HG03571 (cell line): ENCODE data around the gene LRPPRC.
"Not testable (repeated sequence)": the region's sequence is repeated elsewhere in the genome, so short reads cannot be mapped to it uniquely, and the experiment has no call there.

Experiments used
- ATAC-seq: cut with Tn5 transposase; IDR thresholded peaks from one replicate; pipeline ENCODE4 v1.9.1; 2021; ENCODE audit not compliant: unreplicated experiment

LRPPRC gene

GRCh38 chr2:43995733-43996533, at the start of gene LRPPRC:
Gene LRPPRC, minus strand, starts transcription at chr2:43995989. Its CDS starts 42 bp downstream, at chr2:43995947.
- ATAC-seq: peak; percentile 93

- ATAC-seq: no peak
Measured at GRCh38 chr2:44045061-44045460, 49.3 kb upstream of the LRPPRC start.

GRCh38 chr2:44044281-44044720, 48.5 kb upstream of the LRPPRC start:
- ATAC-seq: peak; percentile 96

- no peak for ATAC-seq
Measured at GRCh38 chr2:44040365-44040764, 44.6 kb upstream of the LRPPRC start.

- ATAC-seq: no peak
Measured at GRCh38 chr2:44038277-44038676, 42.5 kb upstream of the LRPPRC start.

- no peak for ATAC-seq
Measured at GRCh38 chr2:44037221-44037620, 41.4 kb upstream of the LRPPRC start.

GRCh38 chr2:44033947-44034346, 38.2 kb upstream of the LRPPRC start:
- ATAC-seq: no peak

GRCh38 chr2:44027076-44027475, 31.3 kb upstream of the LRPPRC start:
- ATAC-seq: not testable (repeated sequence)

- no peak for ATAC-seq
Measured at GRCh38 chr2:44016282-44016681, 20.5 kb upstream of the LRPPRC start.

GRCh38 chr2:44015239-44015638, 19.4 kb upstream of the LRPPRC start:
- no peak for ATAC-seq

- ATAC-seq: not testable (repeated sequence)
Measured at GRCh38 chr2:44013205-44013604, 17.4 kb upstream of the LRPPRC start.

GRCh38 chr2:44010266-44010665, 14.5 kb upstream of the LRPPRC start:
- ATAC-seq: no peak

GRCh38 chr2:44009136-44009735, 13.4 kb upstream of the LRPPRC start:
- ATAC-seq: no peak

- ATAC-seq: no peak
Measured at GRCh38 chr2:44005846-44006245, 10.1 kb upstream of the LRPPRC start.

GRCh38 chr2:44004735-44005602, 9.2 kb upstream of the LRPPRC start:
- ATAC-seq: no peak

GRCh38 chr2:44001716-44002115, 5.9 kb upstream of the LRPPRC start:
- ATAC-seq: no peak

GRCh38 chr2:43998263-43998662, 2.5 kb upstream of the LRPPRC start:
- ATAC-seq: no peak

GRCh38 chr2:43993437-43993836, 2.4 kb downstream of the LRPPRC start:
- no peak for ATAC-seq

GRCh38 chr2:43989545-43989944, 6.2 kb downstream of the LRPPRC start:
- ATAC-seq: no peak

- ATAC-seq: no peak
Measured at GRCh38 chr2:43986600-43986999, 9.2 kb downstream of the LRPPRC start.

GRCh38 chr2:43985359-43985758, 10.4 kb downstream of the LRPPRC start:
- no peak for ATAC-seq
